DND-41 (cell line): ENCODE measurements around the gene BTBD18.

Experiments
- ATAC-seq: fragments of 200-7000 bp; cut with Tn5 transposase; 3 replicates; pipeline ENCODE4 v1.9.1; 2021; ENCODE audit warnings: low read depth; ENCODE audit not compliant: insufficient read depth
- DNase-seq: peaks from one replicate; pipeline ENCODE4 v3.0.0-alpha.2; 2020
- H2AFZ ChIP-seq: 2 replicates; pipeline ENCODE4 v1.6.0; 2012; ENCODE audit warnings: low read depth, low read length
- H3K27ac ChIP-seq: 2 replicates; pipeline ENCODE4 v1.5.1; 2012; ENCODE audit warnings: low read length, inconsistent platforms
- H3K27me3 ChIP-seq: fragments of 200-600 bp; sonication (generic); 2 replicates; pipeline ENCODE4 v1.6.0; 2012; ENCODE audit warnings: low read length, mild to moderate bottlenecking, inconsistent platforms; ENCODE audit not compliant: insufficient read depth, poor library complexity
- H3K36me3 ChIP-seq: 2 replicates; pipeline ENCODE4 v1.5.1; 2012; ENCODE audit warnings: low read length, inconsistent platforms; ENCODE audit not compliant: insufficient read depth
- H3K4me1 ChIP-seq: 2 replicates; pipeline ENCODE4 v1.5.1; 2012; ENCODE audit warnings: mild to moderate bottlenecking, low read length; ENCODE audit not compliant: insufficient read depth
- H3K4me2 ChIP-seq: 2 replicates; pipeline ENCODE4 v1.6.0; 2012; ENCODE audit warnings: mild to moderate bottlenecking, moderate library complexity, low read length, inconsistent platforms; ENCODE audit not compliant: insufficient read depth
- H3K4me3 ChIP-seq, 2 experiments: fragments of 200-600 bp in 1 of 2; shearing (Covaris generic) in 1 of 2; 2 replicates each; pipeline ENCODE4 v1.5.1; 2012 to 2016; ENCODE audit warnings: inconsistent platforms in 2 of 2, low read length in 2 of 2, mild to moderate bottlenecking in 2 of 2, low read depth in 1 of 2, moderate library complexity in 1 of 2
- H3K79me2 ChIP-seq: 2 replicates; pipeline ENCODE4 v1.6.0; 2012; ENCODE audit warnings: low read length, inconsistent platforms; ENCODE audit not compliant: insufficient read depth
- H3K9ac ChIP-seq: 2 replicates; pipeline ENCODE4 v1.6.0; 2012; ENCODE audit warnings: low read depth, mild to moderate bottlenecking, inconsistent platforms, low read length, moderate library complexity
- H3K9me3 ChIP-seq: 2 replicates; pipeline ENCODE4 v1.5.1; 2012; ENCODE audit warnings: low read length, moderate library complexity, mild to moderate bottlenecking, inconsistent platforms; ENCODE audit not compliant: insufficient read depth, severe bottlenecking
- H4K20me1 ChIP-seq: 2 replicates; pipeline ENCODE4 v1.6.0; 2012; ENCODE audit warnings: low read length; ENCODE audit not compliant: insufficient read depth
- EZH2 ChIP-seq: IDR thresholded peaks from 3 replicates; pipeline ENCODE4 v1.6.1; 2012; ENCODE audit warnings: borderline replicate concordance, low read depth, mild to moderate bottlenecking, moderate library complexity, low read length, inconsistent platforms; ENCODE audit not compliant: severe bottlenecking
- TF ChIP-seq, protein P1 (sequence below): IDR thresholded peaks from 2 replicates; pipeline ENCODE4 v1.5.1; 2012; ENCODE audit warnings: borderline replicate concordance, low read length, moderate library complexity, mild to moderate bottlenecking; ENCODE audit not compliant: poor library complexity, severe bottlenecking; ENCODE audit errors: extremely low read depth

The BTBD18 gene

DNA sequence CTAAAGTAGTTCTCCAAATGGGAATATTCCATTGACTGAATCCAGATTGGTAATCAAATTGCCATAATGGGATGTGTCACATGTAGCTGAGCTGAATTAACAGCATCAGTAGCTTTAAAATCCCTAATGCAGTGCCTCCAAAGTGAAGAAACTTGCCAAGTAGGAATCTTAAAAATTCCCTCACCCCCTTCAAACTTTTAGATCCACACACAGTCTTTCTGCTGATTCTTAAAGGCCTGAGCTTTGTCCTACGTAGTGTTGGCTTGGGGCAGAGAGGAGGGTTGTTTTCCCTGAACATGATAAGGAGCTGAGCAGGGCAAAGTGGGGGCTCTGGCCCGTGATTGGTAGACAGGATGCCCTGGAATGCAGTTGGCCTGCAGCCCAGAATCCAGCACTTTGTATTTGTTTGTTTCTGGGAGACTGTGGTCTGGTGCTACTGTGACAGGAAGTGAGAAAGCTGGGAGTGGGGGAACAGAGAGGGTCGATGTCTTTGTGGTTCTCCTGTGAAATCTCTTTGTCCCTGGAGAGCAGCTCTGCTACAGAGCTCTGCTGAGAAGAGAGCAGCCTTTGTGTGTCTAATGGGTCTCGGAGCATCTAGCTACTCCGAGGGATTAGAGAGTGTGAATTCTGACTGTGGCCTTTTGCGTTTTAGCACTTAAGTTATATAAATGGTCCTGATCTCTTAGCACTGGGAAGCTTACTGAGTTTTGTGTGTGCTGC lies 26.9 kb upstream of the BTBD18 start:
- Histone ChIP-seq H3K79me2 (peaks cover 33% of the 10 kb centered on the region; the same call in 1 of the 2 replicates), H3K4me1 (peaks cover 34% of the 10 kb centered on the region), H3K9ac (peak overlapping the region; percentile 13), H3K4me3 (no peak overlapping the region), H4K20me1 (no peaks in the 10 kb centered on the region), H3K27me3 (no peaks in the 10 kb centered on the region), H3K27ac (peak overlapping the region; percentile 51), H3K4me2 (peak overlapping the region; percentile 25; the same call in 1 of the 2 replicates), H2AFZ (peak overlapping the region; percentile 12), H3K36me3 (no peaks in the 10 kb centered on the region), H3K9me3 (no peaks in the 10 kb centered on the region)
- DNase-seq (peak; percentile 45), ATAC-seq (peak; percentile 79)
- no peak for TF ChIP-seq EZH2
- TF ChIP-seq, protein P1, sequence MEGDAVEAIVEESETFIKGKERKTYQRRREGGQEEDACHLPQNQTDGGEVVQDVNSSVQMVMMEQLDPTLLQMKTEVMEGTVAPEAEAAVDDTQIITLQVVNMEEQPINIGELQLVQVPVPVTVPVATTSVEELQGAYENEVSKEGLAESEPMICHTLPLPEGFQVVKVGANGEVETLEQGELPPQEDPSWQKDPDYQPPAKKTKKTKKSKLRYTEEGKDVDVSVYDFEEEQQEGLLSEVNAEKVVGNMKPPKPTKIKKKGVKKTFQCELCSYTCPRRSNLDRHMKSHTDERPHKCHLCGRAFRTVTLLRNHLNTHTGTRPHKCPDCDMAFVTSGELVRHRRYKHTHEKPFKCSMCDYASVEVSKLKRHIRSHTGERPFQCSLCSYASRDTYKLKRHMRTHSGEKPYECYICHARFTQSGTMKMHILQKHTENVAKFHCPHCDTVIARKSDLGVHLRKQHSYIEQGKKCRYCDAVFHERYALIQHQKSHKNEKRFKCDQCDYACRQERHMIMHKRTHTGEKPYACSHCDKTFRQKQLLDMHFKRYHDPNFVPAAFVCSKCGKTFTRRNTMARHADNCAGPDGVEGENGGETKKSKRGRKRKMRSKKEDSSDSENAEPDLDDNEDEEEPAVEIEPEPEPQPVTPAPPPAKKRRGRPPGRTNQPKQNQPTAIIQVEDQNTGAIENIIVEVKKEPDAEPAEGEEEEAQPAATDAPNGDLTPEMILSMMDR, result no peak

DNA sequence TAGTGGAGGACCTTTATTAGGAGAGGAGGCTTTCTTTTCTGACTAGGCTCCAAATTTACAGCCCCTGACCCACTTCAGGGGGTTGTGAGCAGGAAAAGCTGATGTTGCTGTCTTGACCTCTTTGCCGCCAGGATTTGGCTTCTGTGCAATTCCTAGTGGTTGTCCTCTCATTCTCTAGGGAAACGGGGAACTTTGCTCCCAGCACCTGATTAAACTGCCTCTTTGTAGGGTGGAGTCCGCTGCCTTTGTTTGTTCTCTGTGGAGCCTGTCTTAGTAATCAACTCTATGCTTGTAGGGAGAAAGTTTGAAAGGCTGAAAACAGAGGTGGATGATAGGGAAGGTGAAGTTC lies 26.3 kb upstream of the BTBD18 start:
- TF ChIP-seq, protein P1, result no peak
- no peak for TF ChIP-seq EZH2

DNA sequence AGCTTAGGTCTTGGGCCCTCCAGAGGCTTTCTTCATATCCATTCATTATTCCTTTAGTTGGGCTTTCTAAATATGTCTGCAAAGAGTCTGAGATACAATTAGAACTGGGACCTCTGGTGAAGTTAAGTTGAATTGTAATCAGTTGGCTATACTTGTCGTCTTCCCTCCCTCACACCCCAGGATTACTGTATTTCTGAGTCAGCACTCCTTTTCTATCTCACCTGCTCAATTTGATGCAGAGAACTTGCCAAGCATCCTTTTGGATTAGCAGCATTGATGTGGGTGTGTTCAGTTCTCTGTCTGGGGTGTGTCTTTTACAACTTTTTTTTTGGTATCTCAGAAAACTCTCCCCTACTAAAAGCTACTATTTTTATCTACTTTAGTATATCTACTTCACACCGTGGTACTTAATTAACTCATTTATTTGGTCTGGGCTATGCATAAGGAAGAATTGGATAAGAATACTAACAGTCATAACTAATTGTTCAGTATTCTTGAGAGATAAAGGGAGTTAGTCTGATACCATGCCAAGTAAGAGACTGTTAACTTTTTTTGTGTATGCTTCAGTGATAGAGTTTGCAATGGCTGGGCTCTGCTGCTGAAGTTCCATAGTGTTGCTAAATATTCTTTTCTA lies 25.1 kb upstream of the BTBD18 start:
- Histone ChIP-seq H3K27me3 (no peaks in the 10 kb centered on the region), H3K4me3 (no peak overlapping the region), H3K9ac (no peak overlapping the region), H3K4me1 (peaks cover 34% of the 10 kb centered on the region), H3K9me3 (no peaks in the 10 kb centered on the region), H2AFZ (no peak overlapping the region), H3K4me2 (no peak overlapping the region), H3K27ac (no peak overlapping the region), H3K36me3 (no peaks in the 10 kb centered on the region), H3K79me2 (peaks cover 41% of the 10 kb centered on the region; the same call in 1 of the 2 replicates), H4K20me1 (no peaks in the 10 kb centered on the region)
- TF ChIP-seq, protein P1, result no peak
- TF ChIP-seq EZH2, result no peak
- DNase-seq, result no peak
- no peak for ATAC-seq

More for the DNA sequence above, 26.3 kb upstream of the BTBD18 start:
- Histone ChIP-seq H3K9me3 (no peaks in the 10 kb centered on the region), H3K4me3 (no peak overlapping the region), H2AFZ (no peak overlapping the region), H3K79me2 (peaks cover 36% of the 10 kb centered on the region; the same call in 1 of the 2 replicates), H3K4me1 (peaks cover 34% of the 10 kb centered on the region), H4K20me1 (no peaks in the 10 kb centered on the region), H3K4me2 (peak overlapping the region; percentile 25; the same call in 1 of the 2 replicates), H3K36me3 (no peaks in the 10 kb centered on the region), H3K27ac (peak overlapping the region; percentile 51), H3K27me3 (no peaks in the 10 kb centered on the region), H3K9ac (peak overlapping the region; percentile 13)
- DNase-seq, result no peak
- ATAC-seq, result no peak
